ENCODE measurements around the gene ELP4. TPM values are rescaled to one million over a fixed set of nuclear protein-coding genes. Genes with fewer than 3 reads are reported as not detected.

Gene ELP4
- total and polyA plus RNA-seq, 2 experiments from 2014 or later, result 28.2 to 38.3 TPM

- Histone ChIP-seq H2AFZ (no peak overlapping the region), H4K20me1 (replicated peaks; ENCODE audit: insufficient read depth) (no peaks in the 10 kb centered on the region; the same call in 1 of the 2 replicates), H3K4me2 (peak overlapping the region; percentile 74), H3K27ac (ENCODE audit: low read depth) (0 out of 2 replicates have a peak overlapping the region, but pooled peaks have one; percentile 1), H3K27me3 (ENCODE audit: insufficient read depth) (peaks cover 97% of the 10 kb centered on the region), H3K79me2 (replicated peaks; ENCODE audit: insufficient read depth) (no peaks in the 10 kb centered on the region), H3K9me2 (ENCODE audit: insufficient read depth) (no peaks in the 10 kb centered on the region), H3K36me3 (ENCODE audit: insufficient read depth) (no peaks in the 10 kb centered on the region), H3K4me3 (peak overlapping the region; percentile 59), H3K4me1 (ENCODE audit: insufficient read depth) (peaks cover 71% of the 10 kb centered on the region), H3F3A (replicated peaks; ENCODE audit: low read depth) (peaks cover 59% of the 10 kb centered on the region)
- peak; percentile 86 for DNase-seq (ENCODE audit: low spot score)
- Mint-ChIP-seq H3K27me3 (ENCODE audit: insufficient read depth, low read depth, poor library complexity) (peaks cover 97% of the 10 kb centered on the region), H3K4me1 (peaks cover 71% of the 10 kb centered on the region), H3K9me3 (no peaks in the 10 kb centered on the region), H3K4me3 (peak overlapping the region; percentile 63), H3K27ac (no peak overlapping the region), H3K36me3 (ENCODE audit: low read depth) (no peaks in the 10 kb centered on the region)
- ATAC-seq, result peak; percentile 5
- peak; percentile 48; the same call in 1 of the 2 replicates for TF ChIP-seq ZNF462 (CRISPR knock-in tag; IDR thresholded peaks at IDR 0.05)
- TF ChIP-seq CTCF (conservative IDR thresholded peaks at IDR 0.05; ENCODE audit: low read depth in 2 of 2), result no peak
- TF ChIP-seq EZH2phosphoT487 (IDR thresholded peaks at IDR 0.05; ENCODE audit: unreplicated experiment), result peak; percentile 58
Measured at GRCh38 chr11:31823644-31824331, 314.2 kb downstream of the ELP4 start.
